ENCODE measurements around the gene VPS18.

DNA sequence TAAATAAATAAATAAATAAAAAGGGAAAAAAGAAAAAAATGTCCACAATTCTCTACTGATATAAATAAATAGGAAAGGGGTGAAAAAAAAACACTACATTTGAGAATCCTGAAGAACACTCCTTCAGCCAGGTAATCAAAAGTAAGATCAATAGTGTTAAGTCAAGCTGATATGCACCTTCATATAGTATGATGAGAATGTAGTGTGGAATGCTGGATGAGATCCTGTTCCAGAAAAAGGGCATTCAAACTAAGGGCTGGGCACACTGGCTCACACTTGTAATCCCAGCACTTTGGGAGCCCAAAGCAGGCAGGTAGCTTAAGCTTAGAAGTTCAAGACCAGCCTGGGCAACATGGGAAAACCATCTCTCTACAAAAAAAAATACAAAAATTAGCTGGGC lies 5.1 kb upstream of the VPS18 start:
- TF ChIP-seq, protein P1, sequence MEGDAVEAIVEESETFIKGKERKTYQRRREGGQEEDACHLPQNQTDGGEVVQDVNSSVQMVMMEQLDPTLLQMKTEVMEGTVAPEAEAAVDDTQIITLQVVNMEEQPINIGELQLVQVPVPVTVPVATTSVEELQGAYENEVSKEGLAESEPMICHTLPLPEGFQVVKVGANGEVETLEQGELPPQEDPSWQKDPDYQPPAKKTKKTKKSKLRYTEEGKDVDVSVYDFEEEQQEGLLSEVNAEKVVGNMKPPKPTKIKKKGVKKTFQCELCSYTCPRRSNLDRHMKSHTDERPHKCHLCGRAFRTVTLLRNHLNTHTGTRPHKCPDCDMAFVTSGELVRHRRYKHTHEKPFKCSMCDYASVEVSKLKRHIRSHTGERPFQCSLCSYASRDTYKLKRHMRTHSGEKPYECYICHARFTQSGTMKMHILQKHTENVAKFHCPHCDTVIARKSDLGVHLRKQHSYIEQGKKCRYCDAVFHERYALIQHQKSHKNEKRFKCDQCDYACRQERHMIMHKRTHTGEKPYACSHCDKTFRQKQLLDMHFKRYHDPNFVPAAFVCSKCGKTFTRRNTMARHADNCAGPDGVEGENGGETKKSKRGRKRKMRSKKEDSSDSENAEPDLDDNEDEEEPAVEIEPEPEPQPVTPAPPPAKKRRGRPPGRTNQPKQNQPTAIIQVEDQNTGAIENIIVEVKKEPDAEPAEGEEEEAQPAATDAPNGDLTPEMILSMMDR (conservative IDR thresholded peaks at IDR 0.05 in 1 of 2, IDR thresholded peaks at IDR 0.05 in 1 of 2; ENCODE audit: low read depth in 1 of 2, low read length in 2 of 2), result no peak
- no peak for TF ChIP-seq EZH2 (IDR thresholded peaks at IDR 0.05; ENCODE audit: low read length, missing control alignments)
